Measurements from ENCODE around the gene MGMT. TPM values are rescaled to one million over a fixed set of nuclear protein-coding genes. Genes with fewer than 3 reads are reported as not detected.

The MGMT gene
- polyA plus RNA-seq, 3 donors, result 9.5 to 23.5 (median 17.5) TPM

DNA sequence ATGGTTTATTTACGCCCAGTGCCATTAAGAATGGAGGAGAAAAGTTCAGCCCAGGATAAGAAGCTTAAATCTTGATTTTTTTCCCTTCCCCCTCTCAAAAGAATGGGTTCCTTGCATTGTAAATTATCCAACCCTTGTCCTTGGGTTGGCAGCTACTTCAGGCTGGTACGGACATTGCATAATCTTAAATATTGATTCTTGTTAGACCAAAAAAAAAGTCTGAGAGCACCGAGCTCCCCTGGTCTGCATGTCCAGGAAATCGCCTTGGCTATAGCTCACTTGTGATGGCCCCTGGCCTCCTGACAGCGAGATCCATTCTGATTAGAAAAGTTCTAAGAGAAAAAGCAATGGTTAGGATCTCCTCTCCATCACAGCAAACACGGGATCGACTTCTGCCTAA, 345.4 kb downstream of the MGMT start:
- H3K9me3 Mint-ChIP-seq, result peaks cover 3 to 22% (median 7%) of the 10 kb centered on the region in 7 donors
- Histone ChIP-seq H3K27me3 (ENCODE audit: control insufficient read depth in 2 of 2, insufficient read depth in 2 of 2, low read length in 2 of 2) (no peaks in the 10 kb centered on the region), H3K79me2 (ENCODE audit: insufficient read depth, low read length) (no peaks in the 10 kb centered on the region), H3K36me3 (replicated peaks in 1 of 2; ENCODE audit: control insufficient read depth in 1 of 2, insufficient read depth in 2 of 2, low read length in 2 of 2) (no peaks in the 10 kb centered on the region), H3K4me1 (ENCODE audit: control insufficient read depth in 1 of 2, insufficient read depth in 2 of 2, low read length in 2 of 2) (no peaks in the 10 kb centered on the region), H3K27ac (ENCODE audit: low read depth in 1 of 2, low read length in 2 of 2) (no peak overlapping the region), H4K20me1 (ENCODE audit: insufficient read depth, low read length) (no peaks in the 10 kb centered on the region), H3K9ac (ENCODE audit: insufficient read depth, low read length, poor library complexity, severe bottlenecking) (no peak overlapping the region), H3K9me3 (replicated peaks in 1 of 2; ENCODE audit: control insufficient read depth in 1 of 2, insufficient read depth in 1 of 2, low read length in 2 of 2) (peaks cover 0 to 27% of the 10 kb centered on the region in 2 donors), H3K4me3 (replicated peaks in 1 of 3; ENCODE audit: low read depth in 2 of 3, low read length in 3 of 3) (no peak overlapping the region), H3K4me2 (replicated peaks; ENCODE audit: extremely low read depth, low read length, poor library complexity, severe bottlenecking) (no peak overlapping the region), H2AFZ (ENCODE audit: insufficient read depth, low read depth, low read length, poor library complexity, severe bottlenecking) (no peak overlapping the region)
- DNase-seq, result no peak
- H3K4me1 Mint-ChIP-seq, result no peaks in the 10 kb centered on the region
- intact Hi-C loops (cut with micrococcal nuclease), result no loop called here
- no peaks in the 10 kb centered on the region for H3K36me3 Mint-ChIP-seq
- no peak overlapping the region for H3K27ac Mint-ChIP-seq
- H3K27me3 Mint-ChIP-seq (ENCODE audit: low read depth in 3 of 3), result peaks cover 0 to 5% (median 5%) of the 10 kb centered on the region in 3 donors
- TF ChIP-seq CTCF (IDR thresholded peaks at IDR 0.05), result no peak
- no peak overlapping the region for H3K4me3 Mint-ChIP-seq
- 73% methylated on average over 2 of the region's 7 CpGs for WGBS (ENCODE audit: insufficient coverage)

DNA sequence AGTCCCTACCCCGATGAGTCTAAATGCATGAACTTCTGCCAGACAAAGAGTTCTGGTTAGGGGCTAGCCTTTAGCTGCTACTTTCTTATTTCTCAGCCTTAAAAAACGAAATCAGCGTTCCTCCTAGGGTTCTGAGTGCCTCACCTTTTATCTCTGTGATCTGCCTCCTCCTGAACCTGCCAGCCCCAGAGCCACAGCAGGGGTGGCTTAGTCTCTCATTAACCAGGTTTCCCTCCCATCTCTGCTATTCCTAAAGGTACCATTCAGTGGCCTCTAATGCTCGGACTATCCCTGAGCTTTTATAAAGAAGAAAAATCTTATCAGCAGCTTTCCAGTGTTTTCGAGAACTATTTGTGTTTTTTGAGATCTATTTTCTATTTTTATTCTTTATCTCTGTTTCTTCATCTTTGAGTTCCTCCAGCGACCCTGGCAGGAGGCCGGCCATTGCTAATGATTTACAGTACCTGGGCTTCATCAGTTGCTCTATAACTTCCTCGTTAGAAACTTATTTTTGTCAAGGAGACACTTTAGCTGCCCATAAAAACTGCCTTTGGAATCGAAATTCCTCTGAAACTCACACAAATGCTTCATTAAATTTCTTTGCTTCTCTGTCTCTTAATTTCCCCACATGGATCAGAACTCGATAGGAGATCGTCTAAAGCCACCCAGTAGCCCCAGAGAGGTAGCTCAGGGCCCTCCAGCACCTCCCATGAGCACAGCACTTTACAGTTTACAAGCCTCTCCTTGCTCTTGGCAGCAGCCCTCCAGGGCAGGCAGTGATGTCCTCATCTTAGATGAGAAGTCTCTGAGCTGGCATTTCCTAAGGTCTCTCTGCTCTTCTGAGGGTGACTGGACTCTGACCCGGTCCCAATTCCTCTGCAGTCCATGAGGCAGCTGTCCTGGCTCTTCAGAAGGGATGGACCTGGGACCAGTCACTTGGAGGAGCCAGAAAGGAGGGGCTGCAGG, 347.9 kb downstream of the MGMT start:
- peaks cover 3 to 25% (median 13%) of the 10 kb centered on the region in 7 donors for H3K9me3 Mint-ChIP-seq

More for the DNA sequence above, 347.9 kb downstream of the MGMT start:
- Mint-ChIP-seq H3K4me3 (no peak overlapping the region), H3K4me1 (no peaks in the 10 kb centered on the region), H3K27ac (no peak overlapping the region), H3K27me3 (ENCODE audit: low read depth in 3 of 3) (peaks cover 0 to 9% (median 5%) of the 10 kb centered on the region in 3 donors), H3K36me3 (no peaks in the 10 kb centered on the region)
- Histone ChIP-seq H3K27ac (ENCODE audit: low read depth in 1 of 2, low read length in 2 of 2) (no peak overlapping the region), H3K9ac (ENCODE audit: insufficient read depth, low read length, poor library complexity, severe bottlenecking) (no peak overlapping the region), H2AFZ (ENCODE audit: insufficient read depth, low read depth, low read length, poor library complexity, severe bottlenecking) (no peak overlapping the region), H3K4me1 (ENCODE audit: control insufficient read depth in 1 of 2, insufficient read depth in 2 of 2, low read length in 2 of 2) (no peaks in the 10 kb centered on the region), H3K79me2 (ENCODE audit: insufficient read depth, low read length) (no peaks in the 10 kb centered on the region), H3K4me2 (replicated peaks; ENCODE audit: extremely low read depth, low read length, poor library complexity, severe bottlenecking) (no peak overlapping the region), H3K4me3 (replicated peaks in 1 of 3; ENCODE audit: low read depth in 2 of 3, low read length in 3 of 3) (no peak overlapping the region), H3K9me3 (replicated peaks in 1 of 2; ENCODE audit: control insufficient read depth in 1 of 2, insufficient read depth in 1 of 2, low read length in 2 of 2) (peaks cover 0 to 28% of the 10 kb centered on the region in 2 donors), H4K20me1 (ENCODE audit: insufficient read depth, low read length) (no peaks in the 10 kb centered on the region), H3K36me3 (replicated peaks in 1 of 2; ENCODE audit: control insufficient read depth in 1 of 2, insufficient read depth in 2 of 2, low read length in 2 of 2) (no peaks in the 10 kb centered on the region), H3K27me3 (ENCODE audit: control insufficient read depth in 2 of 2, insufficient read depth in 2 of 2, low read length in 2 of 2) (no peaks in the 10 kb centered on the region)
- 42% methylated on average over 10 of the region's 12 CpGs for WGBS (ENCODE audit: insufficient coverage)
- no peak for DNase-seq
- TF ChIP-seq CTCF (IDR thresholded peaks at IDR 0.05), result no peak
- intact Hi-C loops (cut with micrococcal nuclease), result no loop called here

Data from CD14-positive monocyte (primary cell).